CD4-positive, alpha-beta T cell (primary cell): ENCODE measurements around the gene SRM. TPM values are rescaled to one million over a fixed set of nuclear protein-coding genes. Genes with fewer than 3 reads are reported as not detected.

Source experiments
- ATAC-seq: fragments of 200-7000 bp; cut with Tn5 transposase; one replicate; pipeline ENCODE4 v1.10.0; 2022; ENCODE audit warnings: mild to moderate bottlenecking; ENCODE audit not compliant: poor library complexity
- CTCF ChIA-PET: fragments of 350-600 bp; sonication (Branson Sonifier 250); formaldehyde crosslinking; loops from one replicate; lab custom pipeline; 2021; ENCODE audit warnings: antibody characterized with exemption, inconsistent platforms; lab: Charles Lee
- POLR2A ChIA-PET: fragments of 350-600 bp; sonication (Branson Sonifier 250); formaldehyde crosslinking; loops from one replicate; lab custom pipeline; 2021; ENCODE audit warnings: antibody characterized with exemption, inconsistent platforms; lab: Charles Lee
- DNase-seq, 14 experiments: peaks; one replicate each; pipeline ENCODE4 v3.0.0-alpha.2; 2013 to 2020; ENCODE audit warnings: mixed read lengths in 2 of 14
- H3K27ac ChIP-seq, 2 donors: one replicate each; pipeline versions ENCODE4 v1.5.1 to v1.7.0; 2013; ENCODE audit warnings: low read length in 2 of 2, low read depth in 1 of 2, mild to moderate bottlenecking in 1 of 2
- H3K27me3 ChIP-seq, 2 experiments: 1 replicate in 1 of 2; 2 replicates in 1 of 2; pipeline versions ENCODE4 v1.6.1 to v1.7.0; 2013; ENCODE audit warnings: low read length in 2 of 2, control low read depth in 1 of 2, mild to moderate bottlenecking in 1 of 2, moderate library complexity in 1 of 2; ENCODE audit not compliant: insufficient read depth in 2 of 2, control insufficient read depth in 1 of 2
- H3K36me3 ChIP-seq: one replicate; pipeline ENCODE4 v1.6.1; 2013; ENCODE audit warnings: low read length, control low read depth; ENCODE audit not compliant: insufficient read depth
- H3K4me1 ChIP-seq: one replicate; pipeline ENCODE4 v1.6.1; 2013; ENCODE audit warnings: low read length, control low read depth; ENCODE audit not compliant: insufficient read depth
- H3K4me3 ChIP-seq: one replicate; pipeline ENCODE4 v1.5.1; 2013; ENCODE audit warnings: mild to moderate bottlenecking, low read length, moderate library complexity
- H3K9me3 ChIP-seq, 2 experiments: 1 replicate in 1 of 2; 2 replicates in 1 of 2; pipeline versions ENCODE4 v1.6.1 to v1.7.0; 2013; ENCODE audit warnings: low read length in 2 of 2, mild to moderate bottlenecking in 2 of 2, control low read depth in 1 of 2, moderate library complexity in 1 of 2; ENCODE audit not compliant: control insufficient read depth in 1 of 2, insufficient read depth in 1 of 2
- H3K27ac Mint-ChIP-seq: one replicate; pipeline ENCODE4 v1.8.0; 2020; ENCODE audit warnings: mixed read lengths
- H3K27me3 Mint-ChIP-seq: one replicate; pipeline ENCODE4 v1.8.0; 2021; ENCODE audit warnings: mixed read lengths
- H3K36me3 Mint-ChIP-seq: one replicate; pipeline ENCODE4 v1.8.0; 2021; ENCODE audit warnings: low read depth, mixed read lengths
- H3K4me1 Mint-ChIP-seq: one replicate; pipeline ENCODE4 v1.8.0; 2021; ENCODE audit warnings: low read depth, mixed read lengths
- H3K4me3 Mint-ChIP-seq: one replicate; pipeline ENCODE4 v1.8.0; 2020; ENCODE audit warnings: mild to moderate bottlenecking, mixed read lengths
- H3K9me3 Mint-ChIP-seq: one replicate; pipeline ENCODE4 v1.8.0; 2020; ENCODE audit warnings: mixed read lengths
- intact Hi-C, 2 experiments: fragments of 100-400 bp; cut with DNase I in 1 of 2; cut with micrococcal nuclease in 1 of 2; formaldehyde crosslinking; loops; one replicate each; pipeline versions ENCODE4 v1.15.1 to v1.9.0; 2023 to 2025; cut with DNase I, micrococcal nuclease
- total RNA-seq, 174 experiments: library from RNA in 2 of 174; stranded (reverse) in 2 of 174; gene quantifications; one replicate each; pipeline ENCODE4 v1.2.3 and lab custom pipeline; 2021 to 2026
- TF ChIP-seq, protein P1 (sequence below): fragments of 200-600 bp; IDR thresholded peaks from one replicate; pipeline ENCODE4 v1.8.0; 2022; ENCODE audit warnings: antibody characterized with exemption, mild to moderate bottlenecking

SRM gene
- total RNA-seq, 2 experiments from 2014 or later: 21.2 to 24.8 TPM

DNA sequence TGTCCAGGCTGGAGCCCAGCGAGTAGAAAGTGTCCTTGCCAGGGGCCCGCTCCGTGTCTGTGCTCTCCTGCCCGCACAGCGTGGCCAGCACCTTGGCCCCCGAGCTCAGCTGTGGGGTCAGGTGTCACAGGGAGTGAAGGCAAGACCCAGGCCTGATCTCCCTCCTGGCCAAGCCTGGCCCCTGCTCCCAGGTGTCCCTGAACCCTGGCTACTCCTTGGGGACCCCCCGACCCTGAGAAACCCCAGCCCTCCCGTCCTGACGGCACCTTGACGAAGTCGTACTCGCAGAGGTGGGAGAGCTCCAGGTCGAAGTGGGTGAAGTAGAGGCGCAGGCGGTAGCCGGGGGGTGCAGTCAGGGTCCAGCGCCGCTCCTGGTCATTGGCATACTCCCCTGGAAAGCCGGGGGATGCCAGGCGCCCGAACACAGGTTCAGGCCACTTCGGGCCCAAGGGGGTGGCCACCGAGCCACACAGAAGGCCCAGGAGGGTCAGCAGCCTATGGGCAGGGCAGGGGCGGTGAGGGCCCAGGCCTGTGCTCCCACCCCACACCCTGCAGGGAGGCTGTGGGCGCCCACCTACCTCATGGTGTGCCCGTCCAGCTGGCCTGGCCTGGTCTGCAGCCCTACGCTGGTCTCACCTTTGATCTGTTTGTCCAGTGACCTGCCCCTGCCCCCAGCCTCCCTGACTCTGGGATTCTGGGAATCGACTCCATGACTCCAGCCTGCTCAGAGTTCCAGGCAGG, 13.0 kb downstream of the SRM start, which contains the start of gene MASP2:
Gene MASP2 (minus strand): TSS at position 615 of the 741 bp plus-strand sequence. CDS start 32 bp downstream, at position 583.
- no peak for DNase-seq
- no peaks in the 10 kb centered on the region for H3K9me3 Mint-ChIP-seq
- TF ChIP-seq, protein P1, sequence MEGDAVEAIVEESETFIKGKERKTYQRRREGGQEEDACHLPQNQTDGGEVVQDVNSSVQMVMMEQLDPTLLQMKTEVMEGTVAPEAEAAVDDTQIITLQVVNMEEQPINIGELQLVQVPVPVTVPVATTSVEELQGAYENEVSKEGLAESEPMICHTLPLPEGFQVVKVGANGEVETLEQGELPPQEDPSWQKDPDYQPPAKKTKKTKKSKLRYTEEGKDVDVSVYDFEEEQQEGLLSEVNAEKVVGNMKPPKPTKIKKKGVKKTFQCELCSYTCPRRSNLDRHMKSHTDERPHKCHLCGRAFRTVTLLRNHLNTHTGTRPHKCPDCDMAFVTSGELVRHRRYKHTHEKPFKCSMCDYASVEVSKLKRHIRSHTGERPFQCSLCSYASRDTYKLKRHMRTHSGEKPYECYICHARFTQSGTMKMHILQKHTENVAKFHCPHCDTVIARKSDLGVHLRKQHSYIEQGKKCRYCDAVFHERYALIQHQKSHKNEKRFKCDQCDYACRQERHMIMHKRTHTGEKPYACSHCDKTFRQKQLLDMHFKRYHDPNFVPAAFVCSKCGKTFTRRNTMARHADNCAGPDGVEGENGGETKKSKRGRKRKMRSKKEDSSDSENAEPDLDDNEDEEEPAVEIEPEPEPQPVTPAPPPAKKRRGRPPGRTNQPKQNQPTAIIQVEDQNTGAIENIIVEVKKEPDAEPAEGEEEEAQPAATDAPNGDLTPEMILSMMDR: no peak
- ATAC-seq: no peak
- POLR2A ChIA-PET: no interaction called here
- no peaks in the 10 kb centered on the region for H3K4me1 ChIP-seq
- H3K27me3 Mint-ChIP-seq: no peaks in the 10 kb centered on the region
- no peaks in the 10 kb centered on the region for H3K27me3 ChIP-seq
- no peak within 1 kb of the TSS for H3K27ac ChIP-seq
- no peaks in the 10 kb centered on the region for H3K4me1 Mint-ChIP-seq
- no peak within 1 kb of the TSS for H3K4me3 ChIP-seq
- H3K27ac Mint-ChIP-seq: no peak within 1 kb of the TSS
- no peak within 1 kb of the TSS for H3K4me3 Mint-ChIP-seq
- intact Hi-C loops: no loop called here
- H3K9me3 ChIP-seq: no peaks in the 10 kb centered on the region
- H3K36me3 Mint-ChIP-seq: no peaks in the 10 kb centered on the region
- no peaks in the 10 kb centered on the region for H3K36me3 ChIP-seq
- CTCF ChIA-PET: no interaction called here

DNA sequence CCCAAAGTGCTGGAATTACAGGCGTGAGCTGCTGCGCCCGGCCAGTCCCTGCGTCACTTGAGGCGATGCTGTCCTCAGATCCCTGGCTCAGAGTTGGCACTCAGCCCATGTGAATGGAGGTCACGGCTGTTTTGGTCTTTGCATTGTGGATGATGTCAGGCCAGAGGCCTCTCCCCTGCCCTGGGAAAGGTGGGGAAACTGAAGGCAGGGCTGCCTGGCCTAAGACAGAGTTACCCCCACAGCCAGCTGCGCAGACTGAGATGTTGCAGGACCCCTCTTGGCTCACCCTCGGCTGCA, 13.6 kb downstream of the SRM start:
- DNase-seq: no peak
- Mint-ChIP-seq H3K27me3 (no peaks in the 10 kb centered on the region), H3K4me3 (no peak overlapping the region), H3K4me1 (no peaks in the 10 kb centered on the region), H3K27ac (no peak overlapping the region), H3K9me3 (no peaks in the 10 kb centered on the region), H3K36me3 (no peaks in the 10 kb centered on the region)
- POLR2A ChIA-PET: no interaction called here
- intact Hi-C loops: no loop called here
- no peaks in the 10 kb centered on the region for H3K27me3 ChIP-seq
- H3K4me3 ChIP-seq: no peak overlapping the region
- CTCF ChIA-PET: no interaction called here
- H3K9me3 ChIP-seq: no peaks in the 10 kb centered on the region
- H3K36me3 ChIP-seq: no peaks in the 10 kb centered on the region
- H3K4me1 ChIP-seq: no peaks in the 10 kb centered on the region
- no peak overlapping the region for H3K27ac ChIP-seq
- no peak for ATAC-seq
- TF ChIP-seq, protein P1: no peak

DNA sequence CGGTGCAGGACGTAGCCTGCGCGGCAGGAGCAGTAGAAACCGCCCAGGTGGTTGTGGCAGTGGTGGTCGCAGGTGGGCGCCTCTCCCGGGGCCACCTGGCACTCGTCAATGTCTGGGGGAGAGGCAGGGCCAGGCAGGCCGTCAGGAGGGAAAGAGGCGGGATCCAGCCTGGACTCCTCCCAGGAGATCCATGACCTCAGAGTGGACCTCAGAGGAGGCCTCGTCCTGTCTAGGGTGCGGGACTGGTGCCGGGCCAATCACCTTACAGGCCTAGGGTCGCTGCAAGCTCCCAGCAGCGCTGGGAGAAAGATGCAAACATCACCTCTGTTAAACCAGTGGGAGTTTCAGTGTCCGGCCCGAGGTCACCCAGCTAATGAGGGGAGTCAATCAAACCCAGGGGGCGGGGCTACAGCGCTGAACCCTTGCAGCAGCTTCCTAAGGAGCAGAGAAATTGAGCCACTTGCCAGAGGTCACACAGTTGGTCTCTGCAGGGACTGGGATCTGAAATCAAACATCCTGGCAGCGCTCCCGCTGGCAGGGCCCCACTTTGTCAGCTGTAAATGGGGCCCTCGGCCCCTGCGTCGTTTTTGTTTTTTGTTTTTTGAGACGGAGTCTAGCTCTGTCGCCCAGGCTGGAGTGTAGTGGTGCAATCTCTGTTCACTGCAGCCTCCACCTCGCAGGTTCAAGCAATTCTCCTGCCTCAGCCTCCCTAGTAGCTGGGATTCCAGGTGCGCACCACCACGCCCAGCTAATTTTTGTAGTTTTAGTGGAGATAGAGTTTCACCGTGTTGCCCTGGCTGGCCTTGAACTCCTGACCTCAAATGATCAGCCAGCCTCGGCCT, 14.2 kb downstream of the SRM start:
- ChIA-PET POLR2A (no interaction called here), CTCF (no interaction called here)
- Histone ChIP-seq H3K27me3 (no peaks in the 10 kb centered on the region), H3K27ac (no peak overlapping the region), H3K9me3 (no peaks in the 10 kb centered on the region), H3K4me3 (no peak overlapping the region), H3K36me3 (no peaks in the 10 kb centered on the region), H3K4me1 (no peaks in the 10 kb centered on the region)
- Mint-ChIP-seq H3K4me1 (no peaks in the 10 kb centered on the region), H3K4me3 (no peak overlapping the region), H3K27ac (no peak overlapping the region), H3K27me3 (no peaks in the 10 kb centered on the region), H3K9me3 (no peaks in the 10 kb centered on the region), H3K36me3 (no peaks in the 10 kb centered on the region)
- intact Hi-C loops: no loop called here
- TF ChIP-seq, protein P1: no peak
- ATAC-seq (no peak), DNase-seq (no peak)
